ACHN (cell line): Measurements from ENCODE around the gene NF1.
"Not testable (repeated sequence)": the region's sequence is repeated elsewhere in the genome, so short reads cannot be mapped to it uniquely, and the experiment has no call there.

Experiments used
- DNase-seq: peaks from one replicate; pipeline ENCODE4 v3.0.0-alpha.2; 2015
- in situ Hi-C: cut with HindIII; loops from 2 replicates; pipeline ENCODE4 v1.10.0; 2017; ENCODE audit warnings: low sequenced_read_pairs, low pct_ligation_motif_present, low pct_unique_long_range_greater_than_20kb

The NF1 gene

GRCh38 chr17:31158746-31159377 is 64.1 kb downstream of the NF1 start:
- in situ Hi-C loops: no loop called here

DNA sequence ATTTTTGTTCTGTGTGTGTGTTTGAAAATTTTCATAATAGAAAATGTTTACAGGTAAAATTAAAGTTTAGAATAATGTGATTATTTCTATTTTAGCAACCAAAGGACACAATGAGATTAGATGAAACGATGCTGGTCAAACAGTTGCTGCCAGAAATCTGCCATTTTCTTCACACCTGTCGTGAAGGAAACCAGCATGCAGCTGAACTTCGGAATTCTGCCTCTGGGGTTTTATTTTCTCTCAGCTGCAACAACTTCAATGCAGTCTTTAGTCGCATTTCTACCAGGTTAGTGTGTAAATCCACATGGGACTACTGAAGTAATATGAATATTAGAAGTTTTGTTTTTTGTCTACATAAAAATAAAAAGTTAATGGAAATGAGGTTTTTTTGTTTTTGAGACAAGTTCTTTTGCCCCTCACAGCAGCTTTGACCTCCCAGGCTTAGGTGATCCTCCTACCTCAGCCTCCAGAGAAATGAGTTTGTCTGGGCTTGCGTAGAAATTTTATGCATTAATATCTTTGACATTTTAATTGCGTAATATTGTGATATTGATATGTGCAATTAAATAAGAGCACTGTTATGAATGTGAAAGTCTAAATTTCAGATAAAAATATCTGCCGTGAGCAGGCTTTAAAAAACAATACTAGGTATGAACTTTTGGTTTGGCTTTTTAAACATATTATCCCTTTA is 68.5 kb downstream of the NF1 start:
- in situ Hi-C loops: no loop called here
- no peak for DNase-seq

More at GRCh38 chr17:31158746-31159377, 64.1 kb downstream of the NF1 start:
- peak; percentile 48 for DNase-seq

DNA sequence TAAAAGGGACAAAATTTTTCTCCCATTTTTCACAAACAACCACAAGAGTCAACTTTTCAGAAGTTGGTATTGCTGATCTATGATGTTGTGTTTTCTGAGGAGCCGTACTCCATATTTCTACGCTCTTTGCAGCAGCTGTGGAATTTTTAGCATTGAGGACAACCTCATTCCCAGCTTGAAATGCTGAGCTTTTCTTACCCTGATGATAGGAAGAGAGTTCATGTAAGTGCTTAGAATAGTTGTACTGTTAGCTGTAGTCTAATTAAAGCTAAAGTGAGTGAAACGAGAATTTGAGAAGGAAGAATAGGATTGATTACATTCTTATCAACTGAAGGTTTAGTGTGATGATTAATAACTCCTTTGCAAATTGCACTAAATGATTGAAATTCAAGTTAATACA is 72.3 kb downstream of the NF1 start:
- in situ Hi-C loops: no loop called here

DNA sequence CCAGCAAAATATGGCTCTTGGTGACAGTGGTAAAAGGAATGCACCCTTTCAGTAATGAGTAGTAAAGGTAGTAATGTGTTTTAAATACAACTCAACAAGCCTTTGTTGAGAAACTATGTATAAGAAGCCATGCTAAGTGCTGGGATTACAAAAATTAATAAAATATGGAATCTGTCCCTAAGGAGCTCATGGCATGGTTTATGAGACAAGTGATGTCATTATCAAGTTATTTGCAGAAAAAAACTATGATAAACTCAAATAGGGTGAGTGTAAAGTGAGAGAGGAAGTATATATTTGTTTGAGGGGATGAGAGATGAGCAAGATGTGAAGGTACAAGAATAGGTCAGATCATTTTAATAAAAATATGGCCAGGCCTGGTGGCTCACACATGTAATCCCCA is 76.9 kb downstream of the NF1 start:
- DNase-seq: no peak
- in situ Hi-C loops: no loop called here

More for the DNA sequence above, 72.3 kb downstream of the NF1 start:
- no peak for DNase-seq

GRCh38 chr17:31172388-31172787 is 77.6 kb downstream of the NF1 start:
- in situ Hi-C loops: no loop called here
- DNase-seq: no peak

- in situ Hi-C loops: no loop called here
- no peak for DNase-seq
Observed at GRCh38 chr17:31174215-31174614, 79.4 kb downstream of the NF1 start.

DNA sequence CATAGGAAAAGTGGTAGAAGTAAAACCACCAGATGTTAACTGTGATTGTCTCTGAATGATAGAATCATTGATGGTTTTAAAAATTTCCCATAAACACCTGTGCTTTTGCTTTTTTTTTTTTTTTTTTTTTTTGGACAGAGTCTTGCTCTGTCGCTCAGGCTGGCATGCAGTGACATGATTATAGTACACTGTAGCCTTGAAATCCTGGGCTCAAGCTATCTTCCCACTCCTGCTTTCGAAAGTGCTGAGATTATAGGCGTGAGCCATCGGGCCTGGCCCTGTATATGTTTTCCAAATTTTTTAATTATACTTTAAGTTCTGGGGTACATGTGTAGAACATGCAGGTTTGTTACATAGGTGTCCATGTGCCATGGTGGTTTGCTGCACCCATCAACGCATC is 80.5 kb downstream of the NF1 start:
- in situ Hi-C loops: no loop called here
- no peak for DNase-seq

DNA sequence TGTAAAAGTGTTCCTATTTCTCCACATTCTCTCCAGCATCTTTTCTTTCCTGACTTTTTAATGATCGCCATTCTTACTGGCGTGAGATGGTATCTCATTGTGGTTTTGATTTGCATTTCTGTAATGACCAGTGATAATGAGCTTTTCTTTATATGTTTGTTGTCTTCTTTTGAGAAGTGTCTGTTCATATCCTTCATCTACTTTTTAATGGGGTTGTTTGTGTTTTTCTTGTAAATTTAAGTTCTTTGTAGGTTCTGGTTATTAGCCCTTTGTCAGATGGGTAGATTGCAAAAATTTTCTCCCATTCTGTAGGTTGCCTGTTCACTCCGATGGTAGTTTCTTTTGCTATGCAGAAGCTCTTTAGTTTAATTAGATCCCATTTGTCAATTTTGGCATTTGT is 81.4 kb downstream of the NF1 start:
- DNase-seq, in situ Hi-C loops: not testable (repeated sequence)

DNA sequence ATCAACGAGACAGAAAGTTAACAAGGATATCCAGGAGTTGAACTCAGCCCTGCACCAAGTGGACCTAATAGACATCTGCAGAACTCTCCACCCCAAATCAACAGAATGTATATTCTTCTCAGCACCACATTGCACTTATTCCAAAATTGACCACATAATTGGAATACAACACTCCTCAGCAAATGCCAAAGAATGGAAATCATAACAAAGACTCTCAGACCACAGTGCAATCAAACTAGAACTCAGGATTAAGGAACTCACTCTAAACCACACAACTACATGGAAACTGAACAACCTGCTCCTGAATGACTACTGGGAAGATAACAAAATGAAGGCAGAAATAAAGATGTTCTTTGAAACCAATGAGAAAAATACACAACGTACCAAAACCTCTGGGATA is 84.2 kb downstream of the NF1 start:
- DNase-seq, in situ Hi-C loops: not testable (repeated sequence)

DNA sequence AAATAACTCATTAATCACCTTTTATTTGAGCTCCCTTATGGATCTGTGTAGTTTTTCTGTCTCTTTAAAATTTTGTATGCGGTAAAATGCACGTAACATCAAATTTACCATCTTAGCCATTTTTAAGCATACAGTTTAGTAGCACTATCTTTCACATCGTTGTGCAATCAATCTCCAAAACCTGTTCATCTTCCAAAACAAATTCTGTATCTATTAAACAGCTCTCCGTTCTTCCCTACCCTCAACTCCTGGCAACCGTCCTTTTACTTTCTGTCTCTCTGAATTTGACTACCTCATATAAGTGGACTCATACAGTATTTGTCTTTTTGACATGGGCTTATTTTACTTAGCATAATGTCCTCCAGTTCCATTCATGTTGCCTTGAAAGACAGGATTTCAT is 100.5 kb downstream of the NF1 start:
- no peak for DNase-seq
- in situ Hi-C loops: no loop called here

DNA sequence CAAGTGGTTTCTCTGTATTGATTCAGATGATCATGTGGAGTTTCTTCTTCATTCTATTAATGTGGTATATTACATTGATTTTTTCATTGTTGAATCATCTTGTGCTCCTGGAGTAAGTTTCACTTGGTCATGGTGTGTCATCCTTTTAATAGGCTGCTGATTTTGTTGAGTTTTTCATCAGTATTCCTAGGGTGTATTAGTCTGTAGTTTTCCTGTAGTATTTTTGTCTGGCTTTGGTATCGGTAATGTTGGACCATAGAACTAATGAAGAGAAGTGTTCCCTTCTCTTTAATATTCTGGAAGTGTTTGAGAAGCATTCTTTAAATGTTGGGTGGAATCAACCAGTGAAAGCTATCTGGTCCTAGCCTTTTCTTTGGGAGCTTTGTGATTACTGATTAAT is 103.2 kb downstream of the NF1 start:
- in situ Hi-C loops: no loop called here
- no peak for DNase-seq

GRCh38 chr17:31198666-31199065 is 103.9 kb downstream of the NF1 start:
- DNase-seq, in situ Hi-C loops: not testable (repeated sequence)

GRCh38 chr17:31200287-31200686 is 105.5 kb downstream of the NF1 start:
- DNase-seq: no peak
- in situ Hi-C loops: no loop called here

GRCh38 chr17:31202968-31203367 is 108.2 kb downstream of the NF1 start:
- DNase-seq: no peak
- in situ Hi-C loops: no loop called here

GRCh38 chr17:31211352-31212012 is 116.7 kb downstream of the NF1 start:
- in situ Hi-C loops: no loop called here
- DNase-seq: no peak

- peak; percentile 71 for DNase-seq
- in situ Hi-C loops: no loop called here
Observed at GRCh38 chr17:31216031-31216751, 121.4 kb downstream of the NF1 start.

GRCh38 chr17:31224366-31224765 is 129.6 kb downstream of the NF1 start:
- DNase-seq: no peak
- in situ Hi-C loops: no loop called here

DNA sequence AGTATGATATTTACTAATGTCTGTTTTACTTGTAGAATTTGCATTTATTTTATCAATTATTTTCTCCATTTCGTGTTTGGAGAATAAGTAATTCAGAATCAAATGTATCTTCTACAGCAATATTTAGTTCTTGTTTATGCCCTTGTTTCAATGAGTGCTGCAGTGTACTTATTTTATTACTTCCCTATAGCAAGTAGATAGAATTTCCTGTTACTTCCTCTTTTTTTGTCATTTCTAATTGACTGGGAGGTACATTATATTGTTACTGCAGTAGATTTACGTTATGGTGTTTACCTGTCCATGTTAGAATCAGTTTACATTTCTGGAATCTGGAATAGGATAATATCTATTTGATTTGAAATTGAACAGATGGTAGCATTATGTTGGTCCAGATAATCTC is 131.1 kb downstream of the NF1 start:
- in situ Hi-C loops: no loop called here
- DNase-seq: no peak

GRCh38 chr17:31226373-31226772 is 131.6 kb downstream of the NF1 start:
- no peak for DNase-seq
- in situ Hi-C loops: no loop called here
